ENCODE results near the gene PHLDB3.
"Not testable (repeated sequence)": the region's sequence is repeated elsewhere in the genome, so short reads cannot be mapped to it uniquely, and the experiment has no call there.

DNA sequence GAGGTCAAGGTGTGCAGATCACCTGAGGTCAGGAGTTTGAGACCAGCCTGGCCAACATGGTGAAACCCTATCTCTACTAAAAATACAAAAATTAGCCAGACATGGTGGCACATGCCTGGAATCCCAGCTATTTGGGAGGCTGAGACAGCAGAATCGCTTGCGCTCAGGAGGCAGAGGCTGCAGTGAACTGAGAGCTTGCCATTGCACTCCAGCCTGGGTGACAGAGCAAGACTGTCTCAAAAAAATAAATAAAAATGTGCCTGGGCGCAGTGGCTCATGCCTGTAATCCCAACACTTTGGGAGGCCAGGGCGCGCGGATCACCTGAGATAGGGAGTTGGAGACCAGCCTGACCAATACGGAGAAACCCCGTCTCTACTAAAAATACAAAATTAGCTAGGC lies 19.1 kb upstream of the PHLDB3 start:
- TF ChIP-seq, protein P1, sequence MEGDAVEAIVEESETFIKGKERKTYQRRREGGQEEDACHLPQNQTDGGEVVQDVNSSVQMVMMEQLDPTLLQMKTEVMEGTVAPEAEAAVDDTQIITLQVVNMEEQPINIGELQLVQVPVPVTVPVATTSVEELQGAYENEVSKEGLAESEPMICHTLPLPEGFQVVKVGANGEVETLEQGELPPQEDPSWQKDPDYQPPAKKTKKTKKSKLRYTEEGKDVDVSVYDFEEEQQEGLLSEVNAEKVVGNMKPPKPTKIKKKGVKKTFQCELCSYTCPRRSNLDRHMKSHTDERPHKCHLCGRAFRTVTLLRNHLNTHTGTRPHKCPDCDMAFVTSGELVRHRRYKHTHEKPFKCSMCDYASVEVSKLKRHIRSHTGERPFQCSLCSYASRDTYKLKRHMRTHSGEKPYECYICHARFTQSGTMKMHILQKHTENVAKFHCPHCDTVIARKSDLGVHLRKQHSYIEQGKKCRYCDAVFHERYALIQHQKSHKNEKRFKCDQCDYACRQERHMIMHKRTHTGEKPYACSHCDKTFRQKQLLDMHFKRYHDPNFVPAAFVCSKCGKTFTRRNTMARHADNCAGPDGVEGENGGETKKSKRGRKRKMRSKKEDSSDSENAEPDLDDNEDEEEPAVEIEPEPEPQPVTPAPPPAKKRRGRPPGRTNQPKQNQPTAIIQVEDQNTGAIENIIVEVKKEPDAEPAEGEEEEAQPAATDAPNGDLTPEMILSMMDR (IDR thresholded peaks at IDR 0.05; ENCODE audit: insufficient read depth, low read depth, low read length): not testable (repeated sequence)
- not testable (repeated sequence) for TF ChIP-seq EZH2 (IDR thresholded peaks at IDR 0.05; ENCODE audit: insufficient read depth, low read length)

Measured in astrocyte (in vitro differentiated cells and primary cell).